ENCODE data around the gene ESYT2. TPM values are rescaled to one million over a fixed set of nuclear protein-coding genes. Genes with fewer than 3 reads are reported as not detected.

The ESYT2 gene
- total and polyA plus RNA-seq, 9 of the 15 experiments (the other 6 are each of a cell fraction or from before 2014, with no cell fraction given): 5.8 to 86.9 (median 64.7) TPM

DNA sequence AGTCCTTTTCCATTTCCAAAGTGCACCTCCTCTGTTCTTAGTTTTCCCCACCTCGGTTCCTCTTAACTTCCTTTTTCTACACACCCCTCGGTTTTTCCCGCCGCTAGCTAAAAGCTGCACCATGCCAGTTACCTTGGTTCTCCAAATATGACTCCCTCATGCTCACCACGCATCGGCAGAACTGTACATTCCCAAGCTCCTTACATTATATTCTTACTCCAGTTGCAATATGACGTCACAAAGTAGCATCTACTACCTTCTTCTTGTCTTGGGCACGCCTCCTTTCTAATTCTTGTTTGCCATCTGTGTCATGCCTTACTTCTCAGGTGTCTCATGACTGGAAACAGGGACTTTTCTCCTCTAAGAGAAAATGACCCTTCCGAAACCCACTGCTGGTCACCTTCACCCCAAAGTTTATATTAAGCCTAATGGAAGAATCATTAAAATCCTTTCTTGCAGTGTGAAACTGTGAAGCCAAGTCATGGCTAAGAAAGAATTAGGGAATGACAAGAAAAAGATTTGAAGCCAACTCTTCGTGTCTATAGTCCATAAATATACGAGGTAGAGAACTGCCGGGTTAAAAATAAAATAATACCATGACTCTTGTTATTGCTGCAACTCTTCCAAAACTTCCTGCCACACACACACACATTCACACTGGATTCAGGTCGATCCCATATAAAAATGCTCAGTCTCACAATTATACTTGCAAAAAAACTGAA is 1.7 kb downstream of the ESYT2 start (continued):
- TF ChIP-seq CREB1 (IDR thresholded peaks at IDR 0.05) (peak; percentile 84; the same call in 1 of the 2 replicates), CREB1 (CRISPR knock-in tag; IDR thresholded peaks at IDR 0.05) (peak; percentile 79; the same call in 1 of the 2 replicates), LCOR (CRISPR knock-in tag; IDR thresholded peaks at IDR 0.05) (no peak), MTA3 (IDR thresholded peaks at IDR 0.05; ENCODE audit: borderline replicate concordance) (peak; percentile 44; the same call in 1 of the 2 replicates), ZNF239 (CRISPR knock-in tag; IDR thresholded peaks at IDR 0.05) (no peak), GTF2F1 (IDR thresholded peaks at IDR 0.05; ENCODE audit: low read depth, low read length) (no peak), ARNT (IDR thresholded peaks at IDR 0.05) (peak in 1 of 2 experiments; percentile 24; a peak in 1 of 4 replicates), ATF1 (CRISPR knock-in tag; IDR thresholded peaks at IDR 0.05) (no peak), ATF1 (tag; IDR thresholded peaks at IDR 0.05) (peak; percentile 94), MBD2 (IDR thresholded peaks at IDR 0.05; ENCODE audit: borderline replicate concordance, low read depth) (no peak), EHMT2 (IDR thresholded peaks at IDR 0.05) (0 out of 2 replicates have a peak, but pooled peaks have one; percentile 10), ZBED1 (IDR thresholded peaks at IDR 0.05) (no peak), ZNF408 (CRISPR knock-in tag; IDR thresholded peaks at IDR 0.05; ENCODE audit: low read depth) (no peak), KHSRP (IDR thresholded peaks at IDR 0.05) (peak; percentile 65), CHCHD3 (CRISPR knock-in tag; IDR thresholded peaks at IDR 0.05) (no peak), HSF4 (CRISPR knock-in tag; IDR thresholded peaks at IDR 0.05; ENCODE audit: borderline replicate concordance) (no peak), NCOA1 (IDR thresholded peaks at IDR 0.05; ENCODE audit: low read depth) (0 out of 2 replicates have a peak, but pooled peaks have one; percentile 17), POLR3A (IDR thresholded peaks at IDR 0.05; ENCODE audit: borderline replicate concordance, extremely low read depth, insufficient read depth, insufficient read length) (no peak), DACH1 (IDR thresholded peaks at IDR 0.05; ENCODE audit: partially characterized antibody) (peak; percentile 6), ZFPM2 (CRISPR knock-in tag; IDR thresholded peaks at IDR 0.05) (no peak), ZNF3 (CRISPR knock-in tag; IDR thresholded peaks at IDR 0.05) (no peak)
- TF ChIP-seq, protein P1, sequence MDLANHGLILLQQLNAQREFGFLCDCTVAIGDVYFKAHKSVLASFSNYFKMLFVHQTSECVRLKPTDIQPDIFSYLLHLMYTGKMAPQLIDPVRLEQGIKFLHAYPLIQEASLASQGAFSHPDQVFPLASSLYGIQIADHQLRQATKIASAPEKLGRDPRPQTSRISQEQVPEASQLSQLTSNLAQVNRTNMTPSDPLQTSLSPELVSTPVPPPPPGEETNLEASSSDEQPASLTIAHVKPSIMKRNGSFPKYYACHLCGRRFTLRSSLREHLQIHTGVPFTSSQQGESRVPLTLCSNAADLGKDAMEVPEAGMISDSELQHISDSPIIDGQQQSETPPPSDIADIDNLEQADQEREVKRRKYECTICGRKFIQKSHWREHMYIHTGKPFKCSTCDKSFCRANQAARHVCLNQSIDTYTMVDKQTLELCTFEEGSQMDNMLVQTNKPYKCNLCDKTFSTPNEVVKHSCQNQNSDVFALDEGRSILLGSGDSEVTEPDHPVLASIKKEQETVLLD (IDR thresholded peaks at IDR 0.05): 0 out of 2 replicates have a peak, but pooled peaks have one; percentile 21
- TF ChIP-seq, protein P2, sequence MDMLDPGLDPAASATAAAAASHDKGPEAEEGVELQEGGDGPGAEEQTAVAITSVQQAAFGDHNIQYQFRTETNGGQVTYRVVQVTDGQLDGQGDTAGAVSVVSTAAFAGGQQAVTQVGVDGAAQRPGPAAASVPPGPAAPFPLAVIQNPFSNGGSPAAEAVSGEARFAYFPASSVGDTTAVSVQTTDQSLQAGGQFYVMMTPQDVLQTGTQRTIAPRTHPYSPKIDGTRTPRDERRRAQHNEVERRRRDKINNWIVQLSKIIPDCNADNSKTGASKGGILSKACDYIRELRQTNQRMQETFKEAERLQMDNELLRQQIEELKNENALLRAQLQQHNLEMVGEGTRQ (CRISPR knock-in tag; IDR thresholded peaks at IDR 0.05): no peak
- TF ChIP-seq, protein P3, sequence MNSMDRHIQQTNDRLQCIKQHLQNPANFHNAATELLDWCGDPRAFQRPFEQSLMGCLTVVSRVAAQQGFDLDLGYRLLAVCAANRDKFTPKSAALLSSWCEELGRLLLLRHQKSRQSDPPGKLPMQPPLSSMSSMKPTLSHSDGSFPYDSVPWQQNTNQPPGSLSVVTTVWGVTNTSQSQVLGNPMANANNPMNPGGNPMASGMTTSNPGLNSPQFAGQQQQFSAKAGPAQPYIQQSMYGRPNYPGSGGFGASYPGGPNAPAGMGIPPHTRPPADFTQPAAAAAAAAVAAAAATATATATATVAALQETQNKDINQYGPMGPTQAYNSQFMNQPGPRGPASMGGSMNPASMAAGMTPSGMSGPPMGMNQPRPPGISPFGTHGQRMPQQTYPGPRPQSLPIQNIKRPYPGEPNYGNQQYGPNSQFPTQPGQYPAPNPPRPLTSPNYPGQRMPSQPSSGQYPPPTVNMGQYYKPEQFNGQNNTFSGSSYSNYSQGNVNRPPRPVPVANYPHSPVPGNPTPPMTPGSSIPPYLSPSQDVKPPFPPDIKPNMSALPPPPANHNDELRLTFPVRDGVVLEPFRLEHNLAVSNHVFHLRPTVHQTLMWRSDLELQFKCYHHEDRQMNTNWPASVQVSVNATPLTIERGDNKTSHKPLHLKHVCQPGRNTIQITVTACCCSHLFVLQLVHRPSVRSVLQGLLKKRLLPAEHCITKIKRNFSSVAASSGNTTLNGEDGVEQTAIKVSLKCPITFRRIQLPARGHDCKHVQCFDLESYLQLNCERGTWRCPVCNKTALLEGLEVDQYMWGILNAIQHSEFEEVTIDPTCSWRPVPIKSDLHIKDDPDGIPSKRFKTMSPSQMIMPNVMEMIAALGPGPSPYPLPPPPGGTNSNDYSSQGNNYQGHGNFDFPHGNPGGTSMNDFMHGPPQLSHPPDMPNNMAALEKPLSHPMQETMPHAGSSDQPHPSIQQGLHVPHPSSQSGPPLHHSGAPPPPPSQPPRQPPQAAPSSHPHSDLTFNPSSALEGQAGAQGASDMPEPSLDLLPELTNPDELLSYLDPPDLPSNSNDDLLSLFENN (IDR thresholded peaks at IDR 0.05; ENCODE audit: low read depth in 2 of 2, low read length in 2 of 2): no peak

Data from K562 (cell line).